Erythroblast (primary cell): ENCODE results near the gene TTC38.

Experiments
- GATA1 ChIP-seq: IDR thresholded peaks from 2 replicates; pipeline ENCODE4 v1.6.1; 2011; ENCODE audit warnings: low read depth, mild to moderate bottlenecking, control low read depth, low read length, moderate library complexity
- POLR2A ChIP-seq: IDR thresholded peaks from 2 replicates; pipeline ENCODE4 v1.6.1; 2011; ENCODE audit warnings: mild to moderate bottlenecking, low read length

DNA sequence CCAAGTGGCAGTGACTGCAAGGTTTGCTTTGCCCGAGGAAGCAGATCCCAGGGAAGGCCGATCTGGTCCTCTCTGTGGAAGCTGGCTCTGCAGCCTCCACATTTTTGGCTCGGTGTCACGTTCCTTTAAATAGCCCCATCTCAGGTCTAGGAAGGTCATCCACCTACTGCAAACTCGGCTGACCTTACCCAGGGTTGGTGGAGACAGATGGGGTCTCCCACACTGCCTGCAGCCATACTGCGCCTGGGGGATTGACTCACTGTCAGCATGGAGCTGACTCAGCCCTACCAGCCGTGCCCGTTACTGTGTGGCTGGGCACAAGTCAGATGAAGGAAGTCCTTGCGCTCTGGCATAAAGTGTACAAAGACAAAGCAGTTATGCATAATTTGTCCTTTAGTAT is 34.6 kb upstream of the TTC38 start:
- peak; percentile 16 for TF ChIP-seq POLR2A
- no peak for TF ChIP-seq GATA1
